HG03045 (cell line): ENCODE data around the gene ADAMTS14.

Experiments
- ATAC-seq: cut with Tn5 transposase; IDR thresholded peaks from one replicate; pipeline ENCODE4 v1.9.1; 2021; ENCODE audit warnings: mild to moderate bottlenecking, moderate library complexity; ENCODE audit not compliant: unreplicated experiment

The ADAMTS14 gene

DNA sequence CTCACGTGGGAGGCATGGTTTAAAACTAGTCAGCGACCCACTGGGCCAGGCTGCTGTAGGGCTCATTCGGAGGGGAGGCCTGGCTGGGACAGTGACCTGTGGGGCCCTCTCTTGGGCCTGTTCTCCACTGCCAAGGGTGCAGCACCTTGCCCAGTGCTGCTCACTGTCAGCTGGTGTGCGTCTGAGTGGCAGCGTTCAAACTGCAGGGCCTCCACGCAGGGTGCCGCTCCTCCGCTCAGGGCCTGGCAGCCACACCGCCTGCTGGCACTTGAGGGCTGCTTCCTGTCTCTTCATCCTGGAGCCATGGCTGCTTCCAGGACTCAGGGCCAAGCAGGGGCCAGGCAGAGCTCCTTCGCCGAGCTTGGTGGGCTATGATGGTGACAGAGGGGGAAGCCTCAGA lies 18.3 kb downstream of the ADAMTS14 start:
- no peak for ATAC-seq

- ATAC-seq, result no peak
Measured at GRCh38 chr10:70691611-70692010, 19.3 kb downstream of the ADAMTS14 start.

DNA sequence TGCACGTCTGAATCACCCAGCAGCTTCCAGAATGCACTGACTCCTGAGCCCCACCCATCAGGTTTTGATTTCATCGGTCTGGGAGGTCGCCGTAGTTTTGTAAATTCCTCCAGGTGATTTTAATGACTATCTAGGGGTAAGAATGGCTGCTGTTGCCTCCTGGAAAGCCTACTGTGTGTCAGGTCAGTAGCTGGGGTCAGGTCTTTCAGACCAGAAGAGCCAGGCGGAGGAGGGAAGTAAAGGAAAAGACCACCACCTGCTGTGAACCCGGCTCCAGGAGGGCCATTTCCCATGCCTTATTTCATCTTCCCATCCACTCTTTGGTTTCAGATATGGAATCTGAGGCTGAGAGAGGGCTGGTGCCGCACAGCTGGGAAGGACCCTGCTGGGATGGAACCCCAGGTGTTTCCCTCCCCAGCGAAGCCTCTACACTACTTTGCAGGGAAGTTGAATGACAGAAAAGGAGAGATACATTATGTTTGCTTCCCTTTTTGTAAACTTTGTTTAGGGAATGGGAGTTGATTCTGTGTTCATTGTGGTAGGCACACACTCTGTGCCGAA lies 19.8 kb downstream of the ADAMTS14 start:
- ATAC-seq, result no peak

DNA sequence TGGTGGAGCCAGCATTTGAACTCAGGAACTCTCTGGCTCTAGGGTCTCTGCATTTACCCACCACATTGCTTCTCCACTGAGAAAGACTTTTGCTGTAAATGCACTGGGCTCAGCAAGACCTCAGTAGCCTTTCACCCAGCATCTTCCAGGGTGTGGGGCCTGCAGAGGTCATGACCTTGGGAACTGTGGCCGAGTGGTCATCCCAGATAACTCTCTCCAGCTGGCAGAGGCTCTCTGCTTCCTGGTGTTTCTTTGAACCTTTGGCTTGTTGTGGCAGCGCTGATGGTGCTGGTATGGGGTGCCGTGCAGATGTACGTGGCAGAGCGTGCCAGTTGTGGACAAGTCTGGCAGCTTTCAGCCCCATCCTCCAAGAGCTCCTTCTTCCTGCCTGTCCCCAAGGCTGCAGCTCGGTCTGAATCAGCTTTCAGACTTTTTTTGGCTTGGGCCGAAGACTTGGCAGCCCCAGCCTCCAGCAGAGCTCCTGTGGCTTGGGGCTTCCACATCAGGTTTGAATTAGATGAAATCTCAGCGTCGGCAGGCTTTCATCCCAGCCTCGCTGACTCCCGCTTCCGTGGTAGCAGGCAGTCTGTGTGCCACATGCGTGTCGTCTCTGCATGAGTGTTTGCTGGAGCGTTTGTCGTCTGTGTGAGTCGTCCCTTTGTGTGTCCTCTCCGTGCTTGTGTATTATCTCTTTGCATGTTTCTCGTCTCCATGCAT lies 21.5 kb downstream of the ADAMTS14 start:
- no peak for ATAC-seq

GRCh38 chr10:70694418-70695141 lies 22.3 kb downstream of the ADAMTS14 start:
- ATAC-seq, result no peak

DNA sequence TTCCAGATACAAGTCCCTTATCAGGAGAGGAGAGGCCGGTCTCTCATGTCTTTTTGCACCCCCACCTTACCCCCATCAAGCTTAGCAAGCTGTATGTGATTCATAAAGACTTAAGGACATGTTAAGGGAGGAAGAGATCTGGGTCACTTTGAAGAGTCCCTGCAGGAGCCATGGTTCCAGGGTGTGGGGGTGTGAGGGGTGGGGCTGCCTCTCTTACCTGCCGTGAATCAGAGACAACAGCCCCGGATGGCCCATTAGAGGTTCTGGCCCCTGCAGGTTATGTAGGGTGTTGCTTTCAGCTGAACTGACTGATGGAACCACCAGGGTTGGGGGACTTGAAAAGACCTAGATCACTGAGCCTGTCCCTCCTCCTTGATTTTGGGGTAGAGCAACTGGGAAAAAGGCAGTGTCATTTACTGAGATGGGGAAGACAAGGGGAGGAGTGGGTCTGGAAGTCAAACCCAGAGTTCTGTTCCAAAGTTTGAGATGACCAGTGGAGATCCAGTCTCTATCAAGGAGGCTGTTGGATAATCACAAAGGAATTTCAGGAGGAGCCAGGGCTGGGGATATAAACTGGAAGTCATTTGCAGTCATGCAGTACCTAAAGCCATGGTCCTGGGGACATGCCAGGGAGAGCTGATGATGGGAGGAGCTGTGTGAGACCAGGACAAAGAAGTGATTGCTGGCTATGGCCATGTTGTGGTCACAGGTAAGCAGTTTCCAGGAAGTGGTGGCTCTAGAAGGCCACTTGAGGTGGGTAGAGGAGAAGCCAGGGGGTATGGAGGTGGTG lies 23.1 kb downstream of the ADAMTS14 start:
- no peak for ATAC-seq

GRCh38 chr10:70698211-70698610 lies 25.9 kb downstream of the ADAMTS14 start:
- ATAC-seq, result no peak

DNA sequence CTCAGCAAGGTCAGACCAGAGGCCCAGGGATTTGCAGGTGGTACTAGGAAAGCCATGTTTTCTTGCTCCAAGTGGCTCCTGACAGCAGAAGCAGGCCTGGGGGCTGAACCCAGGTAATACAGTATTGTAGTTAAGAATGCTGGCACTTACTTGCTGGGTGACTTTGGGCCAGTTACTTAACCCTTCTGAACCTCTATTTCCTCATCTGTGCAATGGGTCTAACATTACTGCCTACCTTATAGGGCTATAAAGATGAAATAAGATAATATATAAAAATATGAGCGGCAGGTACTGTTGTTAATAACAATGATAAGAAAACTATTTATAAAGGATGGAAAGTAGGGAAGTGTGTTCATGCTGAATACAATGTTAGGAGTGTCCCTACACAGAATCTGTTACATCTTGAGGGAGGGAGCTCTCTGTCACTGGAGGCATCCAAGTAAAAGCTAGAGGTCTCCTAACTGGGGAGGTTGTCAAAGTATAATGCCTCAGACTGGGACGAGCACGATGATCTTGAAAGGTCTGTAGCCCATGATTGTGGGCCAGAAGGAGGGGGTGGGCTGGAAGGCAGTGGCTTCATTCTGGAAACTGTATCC lies 26.9 kb downstream of the ADAMTS14 start:
- ATAC-seq, result no peak

GRCh38 chr10:70699659-70700174 lies 27.4 kb downstream of the ADAMTS14 start:
- no peak for ATAC-seq

DNA sequence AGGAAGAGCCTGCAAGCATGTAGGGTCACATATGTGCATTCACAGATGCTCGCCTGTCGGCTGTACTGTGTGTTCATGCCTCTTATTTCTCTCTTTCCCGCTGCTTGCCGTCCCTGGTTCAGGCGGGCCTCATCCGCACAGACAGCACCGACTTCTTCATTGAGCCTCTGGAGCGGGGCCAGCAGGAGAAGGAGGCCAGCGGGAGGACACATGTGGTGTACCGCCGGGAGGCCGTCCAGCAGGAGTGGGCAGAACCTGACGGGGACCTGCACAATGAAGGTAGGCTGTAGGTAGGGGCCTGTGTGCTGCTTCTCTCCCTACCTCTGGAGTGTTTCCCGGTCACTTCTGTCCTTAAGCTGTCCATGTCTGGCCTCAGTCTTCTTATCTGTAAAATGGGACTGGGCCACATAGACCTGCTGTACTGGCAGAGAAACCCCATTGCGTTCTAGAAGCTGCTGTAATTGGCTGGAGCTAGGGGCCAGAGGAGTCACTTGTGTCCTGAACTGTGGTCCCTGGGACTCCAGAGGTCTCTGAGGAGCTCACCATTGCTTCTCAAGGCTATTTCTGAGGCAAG lies 30.0 kb downstream of the ADAMTS14 start:
- ATAC-seq, result no peak

DNA sequence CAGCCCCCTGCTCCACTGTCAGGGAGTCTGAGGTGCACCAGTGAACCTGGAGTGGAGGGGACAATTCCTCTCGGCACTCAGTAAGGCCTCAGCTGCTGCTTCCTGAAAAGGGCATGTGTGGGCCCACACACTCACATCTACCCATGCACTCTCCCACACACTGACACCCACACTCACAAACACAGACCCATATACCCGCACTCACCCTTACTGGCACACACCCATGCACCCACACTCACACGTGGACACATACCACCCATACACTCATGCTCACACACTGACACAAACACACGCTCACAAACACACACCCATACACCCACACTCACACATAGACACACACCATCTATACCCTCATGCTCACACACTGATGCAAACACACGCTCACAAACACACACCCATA lies 31.9 kb downstream of the ADAMTS14 start:
- no peak for ATAC-seq

GRCh38 chr10:70705121-70705861 lies 33.0 kb downstream of the ADAMTS14 start:
- ATAC-seq, result no peak

GRCh38 chr10:70711177-70711576 lies 38.9 kb downstream of the ADAMTS14 start:
- no peak for ATAC-seq

- ATAC-seq, result no peak
Measured at GRCh38 chr10:70711911-70712310, 39.6 kb downstream of the ADAMTS14 start.

GRCh38 chr10:70714245-70714644 lies 41.9 kb downstream of the ADAMTS14 start:
- no peak for ATAC-seq

GRCh38 chr10:70714951-70715350 lies 42.6 kb downstream of the ADAMTS14 start:
- no peak for ATAC-seq

DNA sequence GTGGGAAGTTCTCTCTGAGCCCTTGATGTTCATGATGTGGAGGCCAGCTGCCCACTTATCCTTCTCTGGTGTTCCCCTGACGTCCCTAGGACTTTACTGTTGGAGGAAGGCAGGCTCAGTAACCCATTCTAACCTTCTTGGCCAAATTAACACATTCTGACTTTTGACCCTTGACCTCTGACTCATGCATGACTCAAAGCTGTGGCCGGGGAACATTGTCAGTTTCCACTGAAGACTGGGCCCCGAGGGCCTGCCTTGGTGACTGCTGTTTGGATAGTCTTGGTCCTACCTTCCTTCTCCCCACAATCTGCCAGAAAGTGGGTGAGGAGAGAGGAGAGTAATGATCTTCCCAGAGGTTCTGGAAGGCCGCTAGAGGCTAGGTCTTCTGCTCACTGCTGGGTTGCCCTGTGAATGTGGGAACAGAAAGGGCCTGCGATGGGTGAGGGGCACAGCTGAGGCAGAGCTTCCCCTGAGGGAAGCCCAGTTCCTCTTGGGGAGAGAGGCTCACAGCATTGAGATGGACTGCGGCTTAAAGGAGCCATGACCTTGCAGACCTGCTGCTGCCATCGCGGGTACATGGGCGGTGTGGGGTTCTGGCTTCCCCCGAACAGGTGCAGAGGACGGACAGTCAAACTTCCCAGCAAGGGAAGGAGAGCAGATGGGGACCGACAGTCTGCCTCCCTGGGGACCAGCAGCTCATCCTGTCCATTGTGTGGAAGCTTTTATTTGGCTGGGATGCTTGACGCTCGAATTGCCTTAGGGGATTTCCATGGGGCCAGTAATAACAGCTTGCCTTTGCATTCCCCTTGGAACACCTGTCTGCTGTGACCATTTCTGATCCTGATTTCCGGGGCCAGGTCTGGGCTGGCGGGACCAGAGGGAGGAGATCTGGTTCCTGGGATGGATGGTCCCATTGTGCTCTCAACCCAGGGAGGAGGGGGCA lies 43.8 kb downstream of the ADAMTS14 start:
- no peak for ATAC-seq

DNA sequence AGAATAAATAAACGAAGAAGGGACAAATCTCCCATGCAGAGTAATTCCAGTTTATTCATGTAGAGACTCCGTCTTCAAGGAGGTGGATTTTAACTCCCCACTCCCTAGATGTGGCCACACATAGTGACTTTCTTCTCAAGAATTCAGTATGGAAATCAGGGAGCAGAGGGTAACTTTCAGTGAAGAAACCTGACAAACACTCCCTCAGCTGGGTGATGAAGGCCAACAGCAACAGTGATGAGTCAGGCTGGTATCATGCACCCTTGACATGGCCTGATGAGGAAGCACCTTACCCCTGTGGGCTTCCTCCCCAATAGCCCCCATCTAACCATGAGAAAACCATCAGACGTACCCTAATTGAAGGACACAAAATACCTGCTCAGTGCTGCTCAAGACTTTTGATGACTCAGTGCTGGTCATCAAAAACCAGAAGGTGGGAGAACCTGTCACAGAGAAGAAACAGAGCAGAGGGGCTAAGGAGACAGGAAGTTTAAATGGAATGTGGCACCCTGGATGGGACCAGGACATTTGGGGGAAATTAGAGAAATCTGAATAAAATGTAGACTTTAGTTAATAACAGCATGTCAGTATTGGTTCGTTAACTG lies 50.6 kb downstream of the ADAMTS14 start:
- ATAC-seq, result no peak
